HG03045 (cell line): ENCODE data around the gene LDLRAD4.

ENCODE experiments used
- ATAC-seq: cut with Tn5 transposase; IDR thresholded peaks from one replicate; pipeline ENCODE4 v1.9.1; 2021; ENCODE audit warnings: mild to moderate bottlenecking, moderate library complexity; ENCODE audit not compliant: unreplicated experiment

Gene LDLRAD4

GRCh38 chr18:13454363-13455150 lies 236.0 kb downstream of the LDLRAD4 start:
- no peak for ATAC-seq

- no peak for ATAC-seq
Measured at GRCh38 chr18:13455471-13455870, 236.9 kb downstream of the LDLRAD4 start.

GRCh38 chr18:13455960-13456481 lies 237.5 kb downstream of the LDLRAD4 start:
- ATAC-seq = no peak

- no peak for ATAC-seq
Measured at GRCh38 chr18:13456736-13457271, 238.2 kb downstream of the LDLRAD4 start.

GRCh38 chr18:13457327-13457726 lies 238.8 kb downstream of the LDLRAD4 start:
- no peak for ATAC-seq

- ATAC-seq = no peak
Measured at GRCh38 chr18:13460946-13461345, 242.4 kb downstream of the LDLRAD4 start.

GRCh38 chr18:13461469-13461868 lies 242.9 kb downstream of the LDLRAD4 start:
- ATAC-seq = no peak

GRCh38 chr18:13461936-13462335 lies 243.4 kb downstream of the LDLRAD4 start:
- ATAC-seq = no peak

GRCh38 chr18:13462686-13463085 lies 244.1 kb downstream of the LDLRAD4 start:
- ATAC-seq = no peak

GRCh38 chr18:13463526-13464210 lies 245.1 kb downstream of the LDLRAD4 start:
- ATAC-seq = no peak

GRCh38 chr18:13464432-13465123 lies 246.0 kb downstream of the LDLRAD4 start:
- ATAC-seq = peak; percentile 91

- ATAC-seq = no peak
Measured at GRCh38 chr18:13465124-13465446, 246.5 kb downstream of the LDLRAD4 start.

- ATAC-seq = no peak
Measured at GRCh38 chr18:13465476-13465875, 246.9 kb downstream of the LDLRAD4 start.

GRCh38 chr18:13470516-13471197 lies 252.1 kb downstream of the LDLRAD4 start:
- no peak for ATAC-seq

GRCh38 chr18:13471198-13471845 lies 252.8 kb downstream of the LDLRAD4 start:
- no peak for ATAC-seq

- no peak for ATAC-seq
Measured at GRCh38 chr18:13471971-13472628, 253.5 kb downstream of the LDLRAD4 start.

- no peak for ATAC-seq
Measured at GRCh38 chr18:13473751-13474150, 255.2 kb downstream of the LDLRAD4 start.

GRCh38 chr18:13474336-13474735 lies 255.8 kb downstream of the LDLRAD4 start:
- no peak for ATAC-seq

- no peak for ATAC-seq
Measured at GRCh38 chr18:13474907-13475545, 256.5 kb downstream of the LDLRAD4 start.
